Measurements from ENCODE around the gene WWOX. TPM values are rescaled to one million over a fixed set of nuclear protein-coding genes. Genes with fewer than 3 reads are reported as not detected.

WWOX gene
- total RNA-seq, 1 experiment from 2014 or later, result 15.6 TPM

GRCh38 chr16:78780808-78781207 lies 681.4 kb downstream of the WWOX start:
- Mint-ChIP-seq H3K27ac (no peak overlapping the region), H3K4me1 (peaks cover 7% of the 10 kb centered on the region in 2 experiments), H3K27me3 (ENCODE audit: low read depth) (no peaks in the 10 kb centered on the region), H3K9me3 (no peaks in the 10 kb centered on the region), H3K4me3 (no peak overlapping the region), H3K36me3 (ENCODE audit: insufficient read depth in 1 of 3, low read depth in 3 of 3) (no peaks in the 10 kb centered on the region)
- H2BK15ac ChIP-seq (ENCODE audit: low read depth, low read length), result no peak overlapping the region
- H2AFZ ChIP-seq (ENCODE audit: low read length), result no peak overlapping the region
- H3K23ac ChIP-seq (ENCODE audit: insufficient read length, low read depth, low read length), result no peak overlapping the region
- H3K79me2 ChIP-seq (ENCODE audit: insufficient read depth, low read length), result no peaks in the 10 kb centered on the region
- H3K27ac ChIP-seq (ENCODE audit: insufficient read length, low read depth, low read length), result no peak overlapping the region
- no peak overlapping the region for H3K4ac ChIP-seq (ENCODE audit: low read depth, low read length)
- H4K5ac ChIP-seq (ENCODE audit: insufficient read length, low read depth, low read length), result no peak overlapping the region
- H2BK12ac ChIP-seq (ENCODE audit: insufficient read length, low read depth, low read length), result no peak overlapping the region
- H3K4me1 ChIP-seq (ENCODE audit: insufficient read depth, low read length), result no peaks in the 10 kb centered on the region; the same call in 1 of the 2 replicates
- no peak overlapping the region for H4K91ac ChIP-seq (ENCODE audit: insufficient read length, low read depth, low read length)
- H3K56ac ChIP-seq (ENCODE audit: insufficient read length, low read depth, low read length), result no peak overlapping the region
- no peak overlapping the region for H3K18ac ChIP-seq (ENCODE audit: insufficient read length, low read depth, low read length)
- no peaks in the 10 kb centered on the region for H4K20me1 ChIP-seq (ENCODE audit: control insufficient read depth, insufficient read depth, insufficient read length)
- H3K23me2 ChIP-seq (ENCODE audit: insufficient read length, low read depth, low read length, poor library complexity, severe bottlenecking), result no peaks in the 10 kb centered on the region
- no peak overlapping the region for H2BK120ac ChIP-seq (ENCODE audit: low read depth, low read length, poor library complexity, severe bottlenecking)
- H3K14ac ChIP-seq (ENCODE audit: insufficient read depth, low read length), result peak overlapping the region; percentile 49; the same call in 1 of the 2 replicates
- H2BK5ac ChIP-seq (ENCODE audit: insufficient read length, low read length), result no peak overlapping the region
- no peak overlapping the region for H2AK5ac ChIP-seq (ENCODE audit: insufficient read length, low read length)
- no peak for DNase-seq
- H4K8ac ChIP-seq (replicated peaks; ENCODE audit: insufficient read length, low read depth, low read length), result no peak overlapping the region
- H2BK20ac ChIP-seq (ENCODE audit: low read depth, low read length, poor library complexity, severe bottlenecking), result no peak overlapping the region
- no peaks in the 10 kb centered on the region for H3K9me3 ChIP-seq (ENCODE audit: control insufficient read depth, low read depth, low read length)
- no peak overlapping the region for H3K4me2 ChIP-seq (ENCODE audit: insufficient read depth, insufficient read length, low read length)
- no CpG with 5 or more reads among the region's 2 CpGs for WGBS (ENCODE audit: extremely low coverage, insufficient read length, low lambda C conversion rate)
- no peaks in the 10 kb centered on the region for H3K27me3 ChIP-seq (ENCODE audit: insufficient read depth, low read length)
- no peak overlapping the region for H3T11ph ChIP-seq (ENCODE audit: low read length)
- H3K9ac ChIP-seq (ENCODE audit: extremely low read depth, insufficient read length, low read length), result no peak overlapping the region
- no peaks in the 10 kb centered on the region for H3K79me1 ChIP-seq (ENCODE audit: insufficient read depth, low read depth, low read length, poor library complexity, severe bottlenecking)
- no peak for TF ChIP-seq CTCF (conservative IDR thresholded peaks at IDR 0.05)
